GM19328 (cell line): Measurements from ENCODE around the gene CFL1.
A peak's percentile ranks its signal among the peaks of the same experiment; 100 is the strongest.
"Not testable (repeated sequence)": the region's sequence is repeated elsewhere in the genome, so short reads cannot be mapped to it uniquely, and the experiment has no call there.

ENCODE experiments used
- ATAC-seq: cut with Tn5 transposase; IDR thresholded peaks from one replicate; pipeline ENCODE4 v1.9.1; 2021; ENCODE audit warnings: mild to moderate bottlenecking, moderate library complexity; ENCODE audit not compliant: unreplicated experiment

The CFL1 gene

GRCh38 chr11:65857853-65858680 is at the start of gene CFL1:
Gene CFL1 (minus strand): TSS chr11:65858180. CDS start chr11:65858099, 81 bp downstream.
- peak; percentile 37 for ATAC-seq

- ATAC-seq, result no peak
Measured at GRCh38 chr11:65906602-65907001, 48.6 kb upstream of the CFL1 start.

- ATAC-seq, result no peak
Measured at GRCh38 chr11:65903715-65904114, 45.7 kb upstream of the CFL1 start.

- ATAC-seq, result no peak
Measured at GRCh38 chr11:65903068-65903481, 45.1 kb upstream of the CFL1 start.

GRCh38 chr11:65900899-65901180 is 42.9 kb upstream of the CFL1 start:
- ATAC-seq, result no peak

- ATAC-seq, result peak; percentile 71
Measured at GRCh38 chr11:65900125-65900898, 42.3 kb upstream of the CFL1 start, which contains the start of gene FOSL1. Gene FOSL1 (minus strand): TSS chr11:65900388. CDS start chr11:65900339, 49 bp downstream.

- no peak for ATAC-seq
Measured at GRCh38 chr11:65899356-65900124, 41.6 kb upstream of the CFL1 start.

- no peak for ATAC-seq
Measured at GRCh38 chr11:65898656-65899355, 40.8 kb upstream of the CFL1 start.

- no peak for ATAC-seq
Measured at GRCh38 chr11:65897020-65897471, 39.1 kb upstream of the CFL1 start.

- no peak for ATAC-seq
Measured at GRCh38 chr11:65896034-65896999, 38.3 kb upstream of the CFL1 start.

- ATAC-seq, result no peak
Measured at GRCh38 chr11:65895482-65895981, 37.6 kb upstream of the CFL1 start.

- ATAC-seq, result no peak
Measured at GRCh38 chr11:65894034-65894591, 36.1 kb upstream of the CFL1 start.

GRCh38 chr11:65892661-65893317 is 34.8 kb upstream of the CFL1 start:
- no peak for ATAC-seq

GRCh38 chr11:65892137-65892540 is 34.2 kb upstream of the CFL1 start:
- not testable (repeated sequence) for ATAC-seq

GRCh38 chr11:65891219-65892136 is 33.5 kb upstream of the CFL1 start:
- ATAC-seq, result no peak

- ATAC-seq, result peak; percentile 63
Measured at GRCh38 chr11:65890324-65891218, 32.6 kb upstream of the CFL1 start, which contains the start of gene CCDC85B. Gene CCDC85B (plus strand): TSS chr11:65890673. CDS start chr11:65890784, 111 bp downstream.
